ENCODE data around the gene RASSF3. TPM values are rescaled to one million over a fixed set of nuclear protein-coding genes. Genes with fewer than 3 reads are reported as not detected.
A peak's percentile ranks its signal among the peaks of the same experiment; 100 is the strongest.

The RASSF3 gene
- total RNA-seq, 2 experiments from 2014 or later = 40.4 to 41.6 TPM

DNA sequence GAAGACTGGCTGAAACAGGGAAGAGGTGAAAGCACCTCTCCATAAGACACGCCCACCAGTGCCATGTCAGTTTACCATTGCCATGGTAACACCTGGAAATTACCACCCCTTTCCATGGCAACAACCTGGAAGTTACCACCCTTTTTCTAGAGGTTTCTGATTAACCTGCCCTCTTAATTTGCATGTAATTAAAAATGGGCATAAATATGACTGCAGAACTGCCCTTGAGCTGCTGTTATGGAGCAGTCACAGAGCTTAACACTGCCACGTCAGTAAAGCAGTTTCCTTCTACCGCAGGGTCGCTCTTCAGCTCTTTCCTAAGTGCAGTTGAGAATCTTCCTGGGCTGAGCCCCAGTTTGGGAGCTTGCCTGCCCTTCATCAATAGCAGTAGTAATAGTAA is 55.2 kb downstream of the RASSF3 start:
- intact Hi-C loops (cut with micrococcal nuclease) = loop anchor here (5.0 kb wide), 1 partner anchor 33 kb away; no protein-coding TSS in a partner anchor
- no peaks in the 10 kb centered on the region for H3K9me3 Mint-ChIP-seq
- POLR2A ChIA-PET = no interaction called here
- H3K4me1 Mint-ChIP-seq (ENCODE audit: low read depth) = peaks cover 78% of the 10 kb centered on the region
- TF ChIP-seq, protein P1, sequence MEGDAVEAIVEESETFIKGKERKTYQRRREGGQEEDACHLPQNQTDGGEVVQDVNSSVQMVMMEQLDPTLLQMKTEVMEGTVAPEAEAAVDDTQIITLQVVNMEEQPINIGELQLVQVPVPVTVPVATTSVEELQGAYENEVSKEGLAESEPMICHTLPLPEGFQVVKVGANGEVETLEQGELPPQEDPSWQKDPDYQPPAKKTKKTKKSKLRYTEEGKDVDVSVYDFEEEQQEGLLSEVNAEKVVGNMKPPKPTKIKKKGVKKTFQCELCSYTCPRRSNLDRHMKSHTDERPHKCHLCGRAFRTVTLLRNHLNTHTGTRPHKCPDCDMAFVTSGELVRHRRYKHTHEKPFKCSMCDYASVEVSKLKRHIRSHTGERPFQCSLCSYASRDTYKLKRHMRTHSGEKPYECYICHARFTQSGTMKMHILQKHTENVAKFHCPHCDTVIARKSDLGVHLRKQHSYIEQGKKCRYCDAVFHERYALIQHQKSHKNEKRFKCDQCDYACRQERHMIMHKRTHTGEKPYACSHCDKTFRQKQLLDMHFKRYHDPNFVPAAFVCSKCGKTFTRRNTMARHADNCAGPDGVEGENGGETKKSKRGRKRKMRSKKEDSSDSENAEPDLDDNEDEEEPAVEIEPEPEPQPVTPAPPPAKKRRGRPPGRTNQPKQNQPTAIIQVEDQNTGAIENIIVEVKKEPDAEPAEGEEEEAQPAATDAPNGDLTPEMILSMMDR (IDR thresholded peaks at IDR 0.05) = no peak
- H3K36me3 Mint-ChIP-seq (ENCODE audit: low read depth) = peaks cover 2% of the 10 kb centered on the region
- H3K27ac Mint-ChIP-seq = peak overlapping the region; percentile 96
- no peaks in the 10 kb centered on the region for H3K27me3 Mint-ChIP-seq
- ATAC-seq = peak; percentile 35
- peak; percentile 64 for DNase-seq
- CTCF ChIA-PET = interaction anchor here (0.9 to 1.0 kb wide), 2 partner anchors 30 to 159 kb away, joined by 3 read pairs; no protein-coding TSS in a partner anchor
- H3K4me3 Mint-ChIP-seq = peak overlapping the region; percentile 49

DNA sequence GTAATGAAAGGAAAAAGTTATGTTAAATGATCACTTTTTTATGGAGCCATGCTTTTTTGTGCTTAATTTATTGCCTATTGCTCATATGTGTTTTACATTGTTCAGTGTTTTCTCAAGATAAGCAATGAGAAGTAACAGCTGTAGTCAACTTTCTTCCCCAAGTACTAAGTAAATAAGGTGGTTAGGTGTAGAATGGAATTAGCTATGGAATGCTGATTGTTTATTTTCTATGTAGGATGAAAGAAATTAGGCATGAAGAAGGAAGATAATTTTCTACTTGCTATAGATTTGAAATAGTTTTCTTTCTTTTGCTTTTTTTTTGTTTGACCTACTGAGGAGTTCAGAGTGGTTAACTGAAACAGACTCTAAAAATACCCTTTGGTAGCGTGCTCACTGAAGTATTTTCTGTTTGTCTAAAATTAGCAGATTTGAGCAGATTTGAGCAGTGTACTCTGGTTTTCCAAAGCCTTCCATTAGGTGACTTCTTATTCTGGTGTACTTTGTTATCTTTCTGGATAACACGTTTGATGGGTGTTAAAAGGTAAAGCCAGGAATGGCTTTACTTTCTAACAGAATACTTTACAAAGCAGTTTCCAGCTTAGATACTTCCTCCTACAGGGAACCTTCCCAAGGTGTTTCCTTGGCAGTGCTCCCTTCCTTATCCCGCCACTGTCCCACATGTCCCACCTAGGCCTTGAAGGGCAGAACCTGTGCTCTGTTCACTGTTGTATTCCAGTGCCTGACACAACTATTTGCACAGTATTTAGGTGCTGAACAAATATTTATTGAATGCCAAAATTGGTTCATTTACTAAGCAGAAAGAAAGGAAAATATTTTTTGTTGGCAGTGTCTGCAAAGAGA is 56.0 kb downstream of the RASSF3 start:
- ChIA-PET POLR2A (no interaction called here), CTCF (interaction anchor here (0.9 to 2.1 kb wide), 3 partner anchors 29 to 160 kb away, joined by 3 to 8 read pairs (median 3); no protein-coding TSS in a partner anchor)
- intact Hi-C loops (cut with micrococcal nuclease) = loop anchor here (5.0 kb wide), 1 partner anchor 34 kb away; no protein-coding TSS in a partner anchor
- H3K27me3 Mint-ChIP-seq = no peaks in the 10 kb centered on the region
- H3K4me3 Mint-ChIP-seq = peak overlapping the region; percentile 49
- H3K27ac Mint-ChIP-seq = peak overlapping the region; percentile 96
- TF ChIP-seq, protein P1 (IDR thresholded peaks at IDR 0.05) = no peak
- H3K9me3 Mint-ChIP-seq = no peaks in the 10 kb centered on the region
- ATAC-seq = no peak
- H3K4me1 Mint-ChIP-seq (ENCODE audit: low read depth) = peaks cover 79% of the 10 kb centered on the region
- no peak for DNase-seq
- peaks cover 2% of the 10 kb centered on the region for H3K36me3 Mint-ChIP-seq (ENCODE audit: low read depth)

DNA sequence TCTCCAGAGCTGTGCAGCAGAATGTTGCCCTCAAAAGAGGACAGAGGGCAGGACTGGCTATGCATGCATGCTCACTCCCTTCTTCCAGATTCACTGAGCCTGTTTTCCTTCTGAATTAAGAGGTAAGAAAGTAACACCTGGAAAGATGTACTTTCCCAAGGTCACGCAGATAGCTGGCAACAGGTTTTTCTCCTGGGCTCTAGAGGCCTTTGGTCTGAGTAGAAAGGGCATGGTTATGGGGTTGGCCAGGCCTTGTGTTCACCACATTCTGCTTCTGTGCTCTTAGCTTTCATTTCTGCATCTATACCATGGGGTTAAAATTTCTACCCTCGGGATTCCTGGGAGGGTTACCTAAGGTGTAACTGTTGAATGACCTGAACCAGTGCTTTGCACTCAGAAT is 57.5 kb downstream of the RASSF3 start:
- Mint-ChIP-seq H3K27ac (peak overlapping the region; percentile 96), H3K9me3 (no peaks in the 10 kb centered on the region), H3K27me3 (no peaks in the 10 kb centered on the region), H3K4me3 (no peak overlapping the region), H3K4me1 (ENCODE audit: low read depth) (peaks cover 82% of the 10 kb centered on the region), H3K36me3 (ENCODE audit: low read depth) (peaks cover 3% of the 10 kb centered on the region)
- TF ChIP-seq, protein P1 (IDR thresholded peaks at IDR 0.05) = no peak
- intact Hi-C loops (cut with micrococcal nuclease) = loop anchor here (2.0 to 5.0 kb wide), 2 partner anchors 35 to 53 kb away; no protein-coding TSS in a partner anchor
- ChIA-PET CTCF (interaction anchor here (0.8 to 2.1 kb wide), 5 partner anchors 12 to 118 kb away, joined by 3 to 8 read pairs (median 3); no protein-coding TSS in a partner anchor), POLR2A (interaction anchor here (0.7 to 3.6 kb wide), 5 partner anchors 8 to 57 kb away, joined by 3 to 32 read pairs (median 4); no protein-coding TSS in a partner anchor)
- no peak for DNase-seq
- ATAC-seq = no peak

DNA sequence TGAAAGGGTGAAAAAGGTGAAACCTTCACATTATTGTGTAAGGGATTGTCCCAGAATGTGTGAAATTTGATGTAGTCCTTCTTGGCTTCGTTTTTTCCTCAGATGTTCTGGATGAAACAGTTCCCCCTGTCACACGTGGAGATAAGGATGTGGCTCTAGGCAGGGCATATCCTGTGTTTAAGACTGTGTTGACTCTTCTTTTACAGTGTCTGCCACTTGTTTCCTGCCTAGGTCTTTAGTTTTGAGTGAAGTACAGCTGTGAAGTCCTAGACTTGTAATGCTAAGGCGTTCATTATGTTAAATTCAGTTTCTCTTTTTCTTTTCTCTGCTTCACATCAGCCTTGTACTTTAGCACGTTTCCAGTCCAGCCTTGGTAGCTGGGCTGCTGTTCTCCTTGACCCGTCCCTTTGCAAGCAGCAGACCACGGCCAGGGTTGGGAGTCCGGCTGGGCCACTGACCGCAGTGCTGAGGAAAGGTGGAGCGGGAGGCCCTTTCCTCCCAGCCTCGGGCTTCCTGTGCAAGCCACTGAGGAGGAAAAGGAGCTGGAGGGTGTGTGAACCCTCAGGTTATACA is 59.1 kb downstream of the RASSF3 start:
- peak; percentile 43 for DNase-seq

More for the DNA sequence above, 59.1 kb downstream of the RASSF3 start:
- ATAC-seq = peak; percentile 78
- intact Hi-C loops (cut with micrococcal nuclease) = loop anchor here (2.0 to 5.0 kb wide), 2 partner anchors 37 to 55 kb away; no protein-coding TSS in a partner anchor
- no peaks in the 10 kb centered on the region for H3K9me3 Mint-ChIP-seq
- H3K27me3 Mint-ChIP-seq = no peaks in the 10 kb centered on the region
- peaks cover 90% of the 10 kb centered on the region for H3K4me1 Mint-ChIP-seq (ENCODE audit: low read depth)
- H3K4me3 Mint-ChIP-seq = peak overlapping the region; percentile 82
- ChIA-PET POLR2A (interaction anchor here (0.6 to 3.6 kb wide), 10 partner anchors 9 to 59 kb away, joined by 3 to 32 read pairs (median 5); partner anchors contain the start of gene RASSF3), CTCF (interaction anchor here (1.0 to 2.1 kb wide), 6 partner anchors 9 to 60 kb away, joined by 4 to 13 read pairs (median 6); no protein-coding TSS in a partner anchor)
- peak overlapping the region; percentile 96 for H3K27ac Mint-ChIP-seq
- H3K36me3 Mint-ChIP-seq (ENCODE audit: low read depth) = peaks cover 5% of the 10 kb centered on the region
- TF ChIP-seq, protein P1 (IDR thresholded peaks at IDR 0.05) = no peak
